Endodermal cell (in vitro differentiated cells): ENCODE results near the gene C7orf33. TPM values are rescaled to one million over a fixed set of nuclear protein-coding genes. Genes with fewer than 3 reads are reported as not detected.
"Not testable (repeated sequence)": the region's sequence is repeated elsewhere in the genome, so short reads cannot be mapped to it uniquely, and the experiment has no call there.

Experiments used
- DNase-seq: peaks from one replicate; pipeline ENCODE4 v3.0.0-alpha.2; 2017
- H3K27ac ChIP-seq: 2 replicates; pipeline ENCODE4 v1.5.1; 2013; ENCODE audit warnings: mild to moderate bottlenecking, low read depth, low read length, moderate library complexity
- H3K27me3 ChIP-seq: 2 replicates; pipeline ENCODE4 v1.6.1; 2013; ENCODE audit warnings: mild to moderate bottlenecking, low read length, moderate library complexity; ENCODE audit not compliant: insufficient read depth, control insufficient read depth, poor library complexity, severe bottlenecking
- H3K36me3 ChIP-seq: 2 replicates; pipeline ENCODE4 v1.7.0; 2013; ENCODE audit warnings: mild to moderate bottlenecking, low read length, moderate library complexity; ENCODE audit not compliant: control insufficient read depth, insufficient read depth
- H3K4me1 ChIP-seq: one replicate; pipeline ENCODE4 v1.7.0; 2013; ENCODE audit warnings: low read length; ENCODE audit not compliant: control insufficient read depth, insufficient read depth
- H3K4me3 ChIP-seq: 2 replicates; pipeline ENCODE4 v1.5.1; 2013; ENCODE audit warnings: mild to moderate bottlenecking, low read length, moderate library complexity
- H3K9ac ChIP-seq: 2 replicates; pipeline ENCODE4 v1.6.1; 2013; ENCODE audit warnings: mild to moderate bottlenecking, low read length, moderate library complexity; ENCODE audit not compliant: poor library complexity, severe bottlenecking; ENCODE audit errors: extremely low read depth
- H3K9me3 ChIP-seq: 2 replicates; pipeline ENCODE4 v1.6.1; 2013; ENCODE audit warnings: mild to moderate bottlenecking, low read length, moderate library complexity; ENCODE audit not compliant: control insufficient read depth
- H3K27ac Mint-ChIP-seq: 2 replicates; pipeline ENCODE4 v1.8.0; 2020; ENCODE audit warnings: mixed read lengths
- H3K27me3 Mint-ChIP-seq: 2 replicates; pipeline ENCODE4 v1.8.0; 2021; ENCODE audit warnings: mild to moderate bottlenecking, mixed read lengths; ENCODE audit not compliant: insufficient read depth
- H3K36me3 Mint-ChIP-seq: 2 replicates; pipeline ENCODE4 v1.8.0; 2020; ENCODE audit warnings: low read depth, mixed read lengths
- H3K4me1 Mint-ChIP-seq: 2 replicates; pipeline ENCODE4 v1.8.0; 2020; ENCODE audit warnings: mixed read lengths
- H3K4me3 Mint-ChIP-seq: 2 replicates; pipeline ENCODE4 v1.8.0; 2020; ENCODE audit warnings: mild to moderate bottlenecking, moderate library complexity, mixed read lengths
- H3K9me3 Mint-ChIP-seq: 2 replicates; pipeline ENCODE4 v1.8.0; 2020; ENCODE audit warnings: mild to moderate bottlenecking, mixed read lengths
- CTCF ChIP-seq: fragments of 200-600 bp; sonication (generic); conservative IDR thresholded peaks from 2 replicates; pipeline ENCODE4 v1.5.0; 2021; ENCODE audit warnings: antibody characterized with exemption, mild to moderate bottlenecking
- WGBS, 2 experiments: methylation state at CpG; one replicate each; pipeline versions ENCODE4 v1.1.5 to v1.1.7; 2013; ENCODE audit warnings: missing lambda C conversion rate in 2 of 2, mixed read lengths in 1 of 2; ENCODE audit not compliant: insufficient coverage in 1 of 2, insufficient read length in 1 of 2; 5-methylcytosine and 5-hydroxymethylcytosine counted together
- total RNA-seq, 2 donors: library from RNA; stranded (reverse); fragmentation: NEBNext Ultra II Directional in 1 of 2; extraction: Animal tissue kit (Norgen Biotek cat#: 25700) in 1 of 2; gene quantifications; 2 replicates in 1 of 2; 3 replicates in 1 of 2; pipeline ENCODE4 v1.2.1, GENCODE V29; 2021

The C7orf33 gene
- total RNA-seq, 2 donors from 2014 or later: not detected

DNA sequence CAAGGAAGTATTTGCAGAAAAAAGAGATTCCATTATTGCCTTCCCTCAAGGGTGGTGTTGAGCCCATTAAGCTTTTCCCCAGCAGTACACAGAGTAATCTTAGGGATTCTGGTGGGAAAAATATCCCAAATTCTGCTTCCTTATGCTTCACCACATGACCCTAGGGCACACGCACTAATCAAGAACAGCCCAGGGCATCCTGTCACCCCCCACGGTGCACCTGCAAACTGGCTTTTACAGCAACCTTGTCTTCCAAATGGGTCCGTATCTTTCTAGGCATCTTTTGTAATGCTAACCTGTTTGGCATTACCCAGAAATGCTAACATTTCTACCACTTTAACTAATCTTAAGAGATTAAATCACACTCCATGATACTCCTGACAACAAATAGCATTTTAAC, 926 bp upstream of the C7orf33 start:
- no peak for TF ChIP-seq CTCF
- Mint-ChIP-seq H3K4me1 (peaks cover 24% of the 10 kb centered on the region), H3K27me3 (peaks cover 47% of the 10 kb centered on the region), H3K27ac (no peak overlapping the region), H3K4me3 (no peak overlapping the region), H3K36me3 (no peaks in the 10 kb centered on the region), H3K9me3 (no peaks in the 10 kb centered on the region)
- H3K27ac ChIP-seq: peak overlapping the region; percentile 82
- H3K4me1 ChIP-seq: peaks cover 10% of the 10 kb centered on the region
- no peaks in the 10 kb centered on the region for H3K36me3 ChIP-seq
- peaks cover 49% of the 10 kb centered on the region for H3K27me3 ChIP-seq
- no peaks in the 10 kb centered on the region for H3K9me3 ChIP-seq
- DNase-seq: peak; percentile 71
- H3K9ac ChIP-seq: no peak overlapping the region
- no peak overlapping the region for H3K4me3 ChIP-seq
- WGBS, 2 experiments: 50 to 63% methylated on average over 2 to 3 of the region's 3 CpGs

- H3K4me1 ChIP-seq, H3K36me3 Mint-ChIP-seq, H3K4me3 ChIP-seq, H3K9ac ChIP-seq, H3K27me3 ChIP-seq, H3K27ac ChIP-seq, H3K9me3 ChIP-seq, H3K4me1 Mint-ChIP-seq, DNase-seq, H3K27me3 Mint-ChIP-seq, H3K36me3 ChIP-seq, H3K4me3 Mint-ChIP-seq, H3K27ac Mint-ChIP-seq: not testable (repeated sequence)
- H3K9me3 Mint-ChIP-seq: peaks cover 11% of the 10 kb centered on the region
- WGBS, 2 experiments: 91 to 98% methylated on average over 1 to 3 of the region's 3 CpGs
These were observed 5.8 kb downstream of the C7orf33 start for GRCh38 chr7:148596354-148596753.

GRCh38 chr7:148598351-148598750, 7.8 kb downstream of the C7orf33 start:
- H3K36me3 ChIP-seq: no peaks in the 10 kb centered on the region
- DNase-seq: no peak
- H3K27ac Mint-ChIP-seq: no peak overlapping the region

More at GRCh38 chr7:148598351-148598750, 7.8 kb downstream of the C7orf33 start:
- WGBS, 2 experiments: 95 to 100% methylated on average over 2 to 3 of the region's 3 CpGs
- no peak overlapping the region for H3K27ac ChIP-seq
- H3K4me1 Mint-ChIP-seq: no peaks in the 10 kb centered on the region
- H3K4me3 ChIP-seq: no peak overlapping the region
- no peak overlapping the region for H3K9ac ChIP-seq
- H3K4me3 Mint-ChIP-seq: no peak overlapping the region
- TF ChIP-seq CTCF: no peak
- no peaks in the 10 kb centered on the region for H3K27me3 Mint-ChIP-seq
- no peaks in the 10 kb centered on the region for H3K4me1 ChIP-seq
- no peaks in the 10 kb centered on the region for H3K27me3 ChIP-seq
- H3K36me3 Mint-ChIP-seq: no peaks in the 10 kb centered on the region
- no peaks in the 10 kb centered on the region for H3K9me3 ChIP-seq
- peaks cover 11% of the 10 kb centered on the region for H3K9me3 Mint-ChIP-seq
